Esophagus squamous epithelium (tissue), 5 donors: ENCODE results near the gene ADARB2. TPM values are rescaled to one million over a fixed set of nuclear protein-coding genes. Genes with fewer than 3 reads are reported as not detected.

Source experiments
- DNase-seq: peaks from one replicate; lab custom pipeline; 2025; lab: John Stamatoyannopoulos, UW
- H3K27ac ChIP-seq, 4 donors: fragments of 200-600 bp; sonication (generic); one replicate each; pipeline ENCODE4 v1.5.1; 2016 to 2019; ENCODE audit warnings: mild to moderate bottlenecking in 1 of 4
- H3K27me3 ChIP-seq, 4 donors: fragments of 200-600 bp; sonication (generic); 1 replicate in 3 of 4; 2 replicates in 1 of 4; pipeline versions ENCODE4 v1.5.1 to v1.6.0; 2017 to 2021; ENCODE audit warnings: antibody characterized with exemption in 1 of 4
- H3K36me3 ChIP-seq, 3 donors: fragments of 200-600 bp; sonication (generic); one replicate each; pipeline ENCODE4 v1.5.1; 2016 to 2019
- H3K4me1 ChIP-seq, 3 donors: fragments of 200-600 bp; sonication (generic); one replicate each; pipeline ENCODE4 v1.5.1; 2017 to 2019
- H3K4me3 ChIP-seq, 4 donors: fragments of 200-600 bp; sonication (generic); 1 replicate in 3 of 4; 2 replicates in 1 of 4; pipeline ENCODE4 v1.5.1; 2016 to 2019; ENCODE audit warnings: mild to moderate bottlenecking in 2 of 4, moderate library complexity in 1 of 4
- H3K9me3 ChIP-seq, 3 donors: fragments of 200-600 bp; sonication (generic); one replicate each; pipeline ENCODE4 v1.5.1; 2016 to 2019
- CTCF ChIP-seq, 6 experiments: fragments of 450-650 bp in 4 of 6; fragments of 200-600 bp in 2 of 6; sonication (generic) in 2 of 6; IDR thresholded peaks; one replicate each; pipeline ENCODE4 v1.5.1; 2016 to 2019; ENCODE audit warnings: antibody characterized with exemption in 6 of 6, mild to moderate bottlenecking in 4 of 6, moderate library complexity in 4 of 6
- POLR2A ChIP-seq, 4 donors: fragments of 450-650 bp; IDR thresholded peaks; one replicate each; pipeline ENCODE4 v1.6.1; 2017; ENCODE audit warnings: antibody characterized with exemption in 4 of 4, mild to moderate bottlenecking in 4 of 4, moderate library complexity in 3 of 4
- WGBS, 2 donors: methylation state at CpG; one replicate each; pipeline ENCODE4 v1.1.5; 2018; 5-methylcytosine and 5-hydroxymethylcytosine counted together
- intact Hi-C: fragments of 100-400 bp; cut with DNase I; formaldehyde crosslinking; loops from one replicate; pipeline ENCODE4 v1.15.0; 2022
- total RNA-seq, 4 donors: library from RNA; depleted of rRNA; stranded (reverse); fragments of >200 nt; gene quantifications; one replicate each; pipeline ENCODE4 v1.1.0, GENCODE V29; 2016
- donor health status: DM: yes; HTN: yes; CAD: no.

Gene ADARB2
- total RNA-seq, 4 donors from 2014 or later: 0.21 to 3.5 (median 1.5) TPM

DNA sequence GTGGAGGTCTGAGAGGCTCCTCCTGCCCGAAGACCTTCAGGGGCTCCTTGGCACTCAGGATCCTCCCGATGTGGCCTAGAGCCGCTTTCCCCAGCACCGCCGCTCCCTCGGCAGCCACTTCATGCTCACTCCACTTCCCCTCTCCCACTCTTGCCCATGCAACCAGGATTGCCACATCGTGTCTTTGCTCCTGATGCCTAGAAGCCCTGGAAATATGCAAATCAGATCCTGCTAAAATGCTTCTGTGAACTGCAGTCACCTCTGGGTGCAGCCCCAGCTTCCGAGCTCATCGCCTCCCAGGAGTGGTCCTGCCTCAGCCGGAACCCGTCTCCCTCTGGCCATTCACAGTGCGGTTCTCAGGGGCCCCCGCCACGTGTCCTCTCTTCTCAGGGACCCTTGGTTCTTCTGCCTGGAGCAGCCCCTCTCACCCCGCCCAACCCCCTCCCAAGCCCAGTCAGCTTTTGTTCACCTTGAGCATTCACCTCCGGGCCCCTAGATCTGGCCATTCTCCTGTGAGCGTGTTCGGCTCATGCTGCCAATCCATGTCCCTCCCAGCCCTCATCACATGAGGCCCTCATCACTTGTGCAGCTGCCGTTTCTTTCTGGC lies 175.5 kb downstream of the ADARB2 start:
- Histone ChIP-seq H3K4me1 (no peaks in the 10 kb centered on the region), H3K27me3 (peaks cover 0 to 27% (median 0%) of the 10 kb centered on the region in 4 donors), H3K36me3 (no peaks in the 10 kb centered on the region), H3K9me3 (no peaks in the 10 kb centered on the region), H3K4me3 (no peak overlapping the region), H3K27ac (no peak overlapping the region)
- TF ChIP-seq POLR2A (IDR thresholded peaks at IDR 0.05): no peak
- TF ChIP-seq CTCF (IDR thresholded peaks at IDR 0.05): no peak
- 85 to 86% methylated on average over 17 to 18 of the region's 19 CpGs for WGBS, 2 donors
- intact Hi-C loops: no loop called here
- DNase-seq: no peak

DNA sequence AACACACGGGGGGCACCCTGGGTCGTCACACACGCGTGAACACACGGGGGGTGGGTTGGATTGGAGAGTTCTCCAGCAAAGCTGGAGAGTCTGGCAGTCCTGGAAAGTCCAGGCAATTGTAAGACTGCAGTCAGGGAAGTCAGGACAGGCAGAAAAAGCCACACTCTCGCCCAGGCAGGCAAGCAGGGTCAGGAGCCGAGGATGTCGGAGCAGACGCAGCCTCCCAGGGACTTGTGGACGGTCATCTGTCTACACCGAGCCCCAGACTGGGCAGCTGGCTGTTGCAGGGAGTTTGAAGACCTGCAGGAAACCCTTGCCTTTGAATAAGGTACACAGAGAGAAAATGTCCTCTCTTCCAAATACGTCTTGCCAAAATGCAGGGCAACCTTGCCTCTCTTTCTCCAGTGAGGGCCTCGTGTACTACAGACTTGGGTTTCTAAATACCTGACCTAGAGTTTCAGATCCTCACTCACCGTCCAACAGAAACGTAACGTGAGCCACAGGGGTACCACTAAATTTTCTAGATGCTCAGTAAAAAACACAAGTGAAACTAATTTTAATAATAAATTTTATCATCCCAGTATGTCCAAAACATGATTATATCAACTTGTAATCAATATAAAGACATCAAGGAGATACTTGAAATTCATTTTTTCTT lies 176.7 kb downstream of the ADARB2 start:
- TF ChIP-seq POLR2A (IDR thresholded peaks at IDR 0.05) (no peak), CTCF (IDR thresholded peaks at IDR 0.05) (no peak)
- H3K27ac ChIP-seq: no peak overlapping the region
- H3K4me1 ChIP-seq: no peaks in the 10 kb centered on the region
- H3K9me3 ChIP-seq: no peaks in the 10 kb centered on the region
- no peak for DNase-seq
- peaks cover 0 to 27% (median 0%) of the 10 kb centered on the region in 4 donors for H3K27me3 ChIP-seq
- H3K36me3 ChIP-seq: no peaks in the 10 kb centered on the region
- no peak overlapping the region for H3K4me3 ChIP-seq
- 47 to 65% methylated on average over 9 to 11 of the region's 16 CpGs for WGBS, 2 donors
- intact Hi-C loops: no loop called here

DNA sequence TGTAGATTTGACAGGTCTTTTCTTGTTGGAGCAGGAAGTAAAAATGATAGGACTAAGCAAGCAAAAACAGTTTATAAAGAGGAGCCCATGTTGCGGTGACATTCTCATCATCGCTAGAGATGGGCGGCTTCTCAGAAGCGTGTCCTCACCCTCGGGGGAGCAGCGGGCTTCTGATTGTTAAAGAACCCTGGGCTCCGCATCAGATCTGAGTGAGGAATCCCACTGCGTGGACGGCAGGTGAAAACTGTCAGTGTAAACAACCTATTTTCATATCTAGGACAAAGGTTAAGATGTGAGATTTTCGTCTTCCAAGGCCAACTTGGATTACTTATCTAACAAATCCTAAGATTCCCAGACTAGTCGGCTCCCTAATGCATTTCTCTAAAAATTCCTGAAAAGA lies 177.6 kb downstream of the ADARB2 start:
- TF ChIP-seq CTCF (IDR thresholded peaks at IDR 0.05): no peak
- no peak for TF ChIP-seq POLR2A (IDR thresholded peaks at IDR 0.05)
- Histone ChIP-seq H3K4me1 (no peaks in the 10 kb centered on the region), H3K4me3 (no peak overlapping the region), H3K27me3 (peaks cover 0 to 27% (median 0%) of the 10 kb centered on the region in 4 donors), H3K9me3 (no peaks in the 10 kb centered on the region), H3K36me3 (no peaks in the 10 kb centered on the region), H3K27ac (no peak overlapping the region)
- WGBS, 2 donors: 28 to 40% methylated on average over 6 to 11 of the region's 11 CpGs
- intact Hi-C loops: no loop called here
- no peak for DNase-seq

- no peaks in the 10 kb centered on the region for H3K9me3 ChIP-seq
- intact Hi-C loops: no loop called here
- TF ChIP-seq CTCF (IDR thresholded peaks at IDR 0.05): no peak
- no peak for TF ChIP-seq POLR2A (IDR thresholded peaks at IDR 0.05)
- no peaks in the 10 kb centered on the region for H3K4me1 ChIP-seq
- no peak for DNase-seq
- no peaks in the 10 kb centered on the region for H3K36me3 ChIP-seq
- no peak overlapping the region for H3K27ac ChIP-seq
- no peak overlapping the region for H3K4me3 ChIP-seq
- peaks cover 0 to 27% (median 0%) of the 10 kb centered on the region in 4 donors for H3K27me3 ChIP-seq
- 61 to 72% methylated on average over 8 to 11 of the region's 14 CpGs for WGBS, 2 donors
These were observed 178.0 kb downstream of the ADARB2 start for GRCh38 chr10:1559311-1559710.

GRCh38 chr10:1558906-1559305 lies 178.4 kb downstream of the ADARB2 start:
- intact Hi-C loops: no loop called here
- Histone ChIP-seq H3K27me3 (peaks cover 0 to 27% (median 0%) of the 10 kb centered on the region in 4 donors), H3K4me1 (no peaks in the 10 kb centered on the region), H3K9me3 (no peaks in the 10 kb centered on the region), H3K27ac (no peak overlapping the region), H3K36me3 (no peaks in the 10 kb centered on the region), H3K4me3 (no peak overlapping the region)
- 45 to 78% methylated on average over 4 of the region's 4 CpGs for WGBS, 2 donors
- TF ChIP-seq CTCF (IDR thresholded peaks at IDR 0.05) (no peak), POLR2A (IDR thresholded peaks at IDR 0.05) (no peak)
- no peak for DNase-seq
